Activated naive CD4-positive, alpha-beta T cell treated with Interleukin-2 at 50 U/mL for 16 hours (primary cell): Measurements from ENCODE around the gene ZNF880.
A peak's percentile ranks its signal among the peaks of the same experiment; 100 is the strongest.
"Not testable (repeated sequence)": the region's sequence is repeated elsewhere in the genome, so short reads cannot be mapped to it uniquely, and the experiment has no call there.

Source experiments
- DNase-seq: peaks from one replicate; pipeline ENCODE4 v3.0.0-alpha.2; 2020

The ZNF880 gene

DNA sequence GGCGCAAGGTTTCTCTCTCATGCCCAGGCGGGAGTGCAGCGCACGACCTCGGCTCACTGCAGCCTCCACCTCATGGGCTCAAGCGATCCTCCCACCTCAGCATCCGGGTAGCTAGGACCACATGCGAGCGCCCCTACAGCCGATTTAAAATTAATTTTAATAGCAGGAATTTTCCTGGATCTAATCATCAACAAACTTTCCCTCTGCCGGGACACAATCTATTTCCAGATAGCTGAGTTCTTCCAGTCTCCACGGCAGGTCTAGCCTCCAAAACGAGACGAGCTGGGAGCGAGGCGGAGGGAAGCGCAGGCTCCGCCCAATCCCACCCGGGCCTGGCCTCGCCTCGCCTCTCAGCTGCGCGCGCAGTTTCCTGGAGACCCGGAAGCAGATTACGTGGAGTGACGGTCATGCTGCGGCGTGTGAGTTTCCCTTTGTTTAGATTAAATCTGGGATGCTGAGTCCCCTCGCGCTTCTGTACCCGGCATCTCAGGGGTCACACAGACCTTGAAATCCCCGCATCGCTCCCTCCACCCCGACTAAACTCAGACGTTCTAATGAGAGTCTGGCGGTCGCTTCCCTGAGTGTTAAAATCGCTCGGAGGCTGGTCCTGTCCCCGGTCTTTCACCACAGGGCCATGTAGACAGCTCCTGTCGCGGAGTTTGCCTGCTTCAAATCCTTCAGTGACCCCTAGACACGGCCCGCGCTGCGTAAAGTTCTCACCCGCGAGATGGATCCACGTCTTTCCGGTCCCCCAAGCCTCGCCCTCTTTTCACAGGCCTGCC, at the start of gene ZNF880:
ZNF880 (plus strand) TSS at position 365 of the 782 bp plus-strand sequence; CDS start at position 408, 43 bp downstream.
- DNase-seq: peak; percentile 91

DNA sequence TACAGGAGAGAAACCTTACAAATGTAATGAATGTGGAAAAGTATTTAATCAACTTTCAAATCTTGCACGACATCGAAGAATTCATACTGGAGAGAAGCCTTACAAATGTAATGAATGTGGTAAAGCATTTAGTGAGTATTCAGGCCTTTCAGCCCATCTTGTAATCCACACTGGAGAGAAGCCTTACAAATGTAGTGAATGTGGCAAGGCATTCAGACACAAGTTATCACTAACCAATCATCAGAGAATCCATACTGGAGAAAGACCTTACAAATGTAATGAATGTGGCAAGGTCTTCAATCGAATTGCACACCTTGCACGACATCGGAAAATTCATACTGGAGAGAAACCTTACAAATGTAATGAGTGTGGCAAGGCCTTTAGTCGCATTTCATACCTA, 47.3 kb upstream of the ZNF880 start:
- DNase-seq: no peak

DNA sequence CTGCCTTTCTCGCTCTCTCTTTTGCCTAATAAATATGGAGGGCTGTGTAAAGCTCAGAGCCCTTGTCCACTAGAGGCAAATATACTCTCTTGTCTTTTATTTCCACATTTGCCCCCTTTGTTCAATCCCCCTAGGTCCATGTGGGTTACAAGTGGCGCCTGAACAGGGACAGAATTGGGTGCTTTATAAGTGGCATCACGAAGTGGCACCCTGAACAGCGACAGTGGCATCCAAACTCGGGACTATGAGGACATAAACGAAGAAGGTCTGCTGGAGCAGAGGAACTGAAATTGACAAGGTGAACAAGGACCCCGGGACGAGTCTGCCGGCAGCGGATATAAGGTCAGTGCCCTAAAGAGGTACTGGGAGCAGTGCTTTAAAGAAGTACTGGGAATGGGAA, 38.0 kb upstream of the ZNF880 start:
- DNase-seq: no peak

DNA sequence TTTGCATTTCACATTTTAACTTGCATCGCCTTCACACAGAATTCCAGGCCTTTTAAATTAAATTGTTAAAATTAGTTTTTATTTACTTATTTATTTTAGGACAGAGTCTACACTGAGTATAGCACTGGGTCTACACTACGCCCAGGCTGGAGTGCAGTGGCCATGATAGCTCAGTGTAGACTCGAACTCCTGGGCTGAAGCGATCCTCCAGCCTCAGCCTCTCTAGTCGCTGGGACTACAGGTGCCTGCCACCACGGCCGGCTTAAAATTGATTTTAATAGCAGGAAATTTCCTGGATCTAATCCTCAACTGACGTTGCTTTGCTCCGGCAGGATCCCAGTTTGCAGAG, 34.0 kb upstream of the ZNF880 start:
- no peak for DNase-seq

DNA sequence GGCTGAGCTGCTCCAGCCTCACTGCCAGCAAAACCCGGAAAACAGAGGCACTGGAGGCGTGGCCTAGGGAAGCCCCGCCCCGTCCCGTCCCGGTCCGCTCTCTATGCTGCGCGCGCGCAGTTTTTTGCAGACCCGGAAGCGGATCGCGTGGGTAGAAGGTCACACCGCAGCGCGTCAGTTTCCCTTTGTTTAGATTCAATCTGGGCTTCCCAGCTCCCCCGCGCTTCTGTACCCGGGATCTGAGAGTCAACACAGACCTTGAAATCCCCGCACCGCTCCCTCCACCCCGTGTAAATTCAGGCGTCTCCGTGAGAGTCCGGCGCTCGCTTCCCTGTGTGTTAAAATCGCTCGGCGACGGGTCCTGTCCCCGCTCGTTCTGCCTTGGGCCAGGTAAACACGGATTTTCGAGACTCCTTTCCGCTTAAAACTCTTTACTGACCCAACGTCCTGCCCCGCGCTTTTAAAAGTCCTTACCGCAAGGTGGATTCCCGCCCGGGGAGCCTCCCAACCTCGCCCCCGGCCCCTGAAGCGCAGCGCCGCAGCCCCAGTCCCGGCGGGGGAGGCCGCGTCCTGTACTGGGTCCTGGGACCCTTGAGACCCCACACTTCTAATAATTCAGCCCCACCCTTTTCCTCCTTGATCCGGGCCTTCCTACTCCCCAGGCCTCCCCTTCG, 33.5 kb upstream of the ZNF880 start, which contains the start of gene ZNF610:
ZNF610 (plus strand) TSS at position 127 of the 674 bp plus-strand sequence. CDS start 12,930 bp downstream, outside the sequence.
- DNase-seq: peak; percentile 87

DNA sequence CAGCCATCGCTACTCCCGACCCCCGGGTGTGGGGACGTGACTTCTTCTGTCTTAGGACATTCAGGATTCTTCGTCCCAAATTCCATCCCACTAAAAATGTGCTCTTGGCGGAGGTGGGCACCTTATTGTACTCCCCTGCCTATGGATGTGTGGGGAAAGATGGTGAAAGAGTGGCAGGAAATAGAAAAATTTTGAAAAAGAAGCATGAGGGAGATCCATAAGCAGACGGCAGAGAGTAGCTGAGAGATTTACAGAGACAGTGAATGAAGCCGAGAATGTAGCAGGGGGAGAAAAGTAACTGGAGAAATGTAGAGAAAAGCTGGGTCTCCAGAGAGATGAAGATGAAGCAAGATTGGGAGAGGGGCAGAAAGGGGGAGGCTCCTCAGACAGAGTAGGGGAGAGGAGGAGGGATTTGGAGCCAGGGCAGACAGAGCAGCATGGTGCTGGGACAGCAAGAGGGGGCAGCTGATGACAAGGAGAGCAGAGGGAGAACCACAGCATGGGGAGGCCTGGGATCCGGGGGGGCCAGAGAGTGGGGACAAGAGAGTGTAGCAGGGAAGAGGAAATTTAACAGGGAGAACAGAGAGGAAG, 32.8 kb upstream of the ZNF880 start:
- DNase-seq: no peak

DNA sequence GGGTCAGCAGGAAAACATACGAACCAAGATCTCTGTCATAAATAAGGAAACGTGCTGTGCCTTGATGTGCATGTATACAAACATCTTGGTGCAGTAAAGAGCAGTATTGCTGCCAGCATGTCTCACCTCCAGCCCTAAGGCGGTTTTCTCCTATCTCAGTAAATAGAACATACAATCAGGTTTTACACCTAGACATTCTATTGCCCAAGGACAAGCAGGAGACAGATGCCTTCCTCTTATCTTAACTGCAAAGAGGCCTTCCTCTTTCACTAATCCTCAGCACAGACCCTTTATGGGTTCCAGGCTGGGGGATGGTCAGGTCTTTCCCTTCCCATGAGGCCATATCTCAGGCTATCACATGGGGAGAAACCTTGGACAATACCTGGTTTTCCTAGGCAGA, 30.7 kb upstream of the ZNF880 start:
- DNase-seq: not testable (repeated sequence)

DNA sequence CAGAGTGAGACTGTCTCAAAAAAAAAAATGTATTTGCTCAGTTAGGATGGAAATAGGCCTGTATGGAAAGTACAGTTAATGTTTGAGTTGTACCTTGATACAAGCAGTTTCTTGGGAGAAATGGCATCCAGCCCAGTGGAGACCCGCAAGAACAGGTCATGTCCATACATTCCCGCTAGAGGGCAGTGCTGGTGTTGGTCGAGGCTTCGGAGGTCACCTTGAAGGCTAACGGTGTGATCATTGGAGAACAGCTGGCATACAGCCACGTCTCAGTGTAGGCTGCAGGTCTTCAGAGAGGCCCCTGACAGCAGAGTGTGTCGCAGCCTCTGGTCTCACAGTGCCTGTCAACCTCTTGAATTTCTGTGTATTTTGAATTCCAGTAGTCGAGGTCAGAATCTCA, 26.2 kb upstream of the ZNF880 start:
- DNase-seq: peak; percentile 58

DNA sequence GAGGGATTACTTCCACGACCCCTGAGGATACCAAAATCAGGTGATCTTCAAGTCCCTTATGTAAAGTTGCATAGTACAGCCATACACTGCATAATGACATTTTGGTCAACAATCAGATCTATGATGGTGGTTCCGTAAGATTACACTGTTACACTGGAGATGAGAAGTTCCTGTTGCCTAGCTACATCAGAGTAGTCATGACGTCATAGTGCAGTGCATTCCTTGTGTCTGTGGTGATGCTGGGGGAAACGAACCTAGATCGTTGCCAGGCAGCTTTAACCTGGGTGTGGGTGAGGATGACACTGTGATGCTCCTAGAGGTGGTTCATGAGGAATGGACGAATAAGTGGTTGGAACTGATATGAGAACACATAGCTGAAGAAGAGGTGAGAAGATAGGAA, 24.6 kb upstream of the ZNF880 start:
- DNase-seq: no peak

DNA sequence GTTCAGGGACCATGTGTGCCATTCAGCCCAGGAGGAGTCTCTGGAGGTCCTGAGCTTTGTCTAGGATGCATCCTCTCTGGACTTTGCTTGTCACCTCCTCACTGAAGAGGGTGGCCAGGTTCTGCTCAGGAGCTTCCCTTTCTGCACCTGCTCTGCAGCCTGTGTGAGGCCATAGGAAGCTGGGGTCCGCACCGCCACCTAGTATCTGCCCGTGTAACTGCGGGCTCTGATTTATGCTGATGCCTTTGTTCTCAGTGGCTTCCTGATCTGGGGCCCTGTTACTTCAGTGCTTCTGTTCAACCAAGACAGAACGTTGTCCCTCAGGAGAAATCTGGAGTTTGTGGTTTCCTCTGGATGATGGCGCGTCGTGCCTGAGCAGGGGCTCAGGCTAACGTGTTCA, 18.2 kb upstream of the ZNF880 start:
- DNase-seq: no peak

DNA sequence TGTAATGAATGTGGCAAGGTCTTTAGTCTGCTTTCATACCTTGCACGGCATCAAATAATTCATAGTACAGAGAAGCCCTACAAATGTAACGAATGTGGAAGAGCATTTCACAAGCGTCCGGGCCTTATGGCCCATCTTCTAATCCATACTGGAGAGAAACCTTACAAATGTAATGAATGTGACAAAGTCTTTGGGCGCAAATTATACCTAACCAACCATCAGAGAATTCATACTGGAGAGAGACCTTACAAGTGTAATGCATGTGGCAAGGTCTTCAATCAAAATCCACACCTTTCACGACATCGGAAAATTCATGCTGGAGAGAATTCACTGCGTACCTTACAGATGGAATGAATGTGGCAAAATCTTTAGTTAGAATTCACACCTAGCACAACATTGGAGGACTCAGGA, 3.3 kb upstream of the ZNF880 start:
- no peak for DNase-seq

DNA sequence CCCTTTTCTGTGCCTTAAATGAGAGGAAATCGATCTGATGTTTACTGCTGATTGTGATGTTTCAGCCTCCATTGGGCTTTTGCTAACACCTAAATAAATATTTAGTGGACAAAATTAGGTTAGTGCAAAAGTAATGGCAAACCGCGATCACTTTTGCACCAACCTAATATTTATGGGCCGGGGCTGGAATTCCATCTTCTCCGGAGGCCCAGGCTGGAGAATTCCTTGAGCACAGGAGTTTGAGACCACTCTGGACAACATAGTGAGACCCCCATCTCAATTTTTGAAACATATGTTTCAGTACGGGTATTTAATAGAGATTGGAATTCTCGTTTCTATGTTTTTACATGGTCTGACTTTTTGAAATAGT, 603 bp downstream of the ZNF880 start:
- DNase-seq: no peak

DNA sequence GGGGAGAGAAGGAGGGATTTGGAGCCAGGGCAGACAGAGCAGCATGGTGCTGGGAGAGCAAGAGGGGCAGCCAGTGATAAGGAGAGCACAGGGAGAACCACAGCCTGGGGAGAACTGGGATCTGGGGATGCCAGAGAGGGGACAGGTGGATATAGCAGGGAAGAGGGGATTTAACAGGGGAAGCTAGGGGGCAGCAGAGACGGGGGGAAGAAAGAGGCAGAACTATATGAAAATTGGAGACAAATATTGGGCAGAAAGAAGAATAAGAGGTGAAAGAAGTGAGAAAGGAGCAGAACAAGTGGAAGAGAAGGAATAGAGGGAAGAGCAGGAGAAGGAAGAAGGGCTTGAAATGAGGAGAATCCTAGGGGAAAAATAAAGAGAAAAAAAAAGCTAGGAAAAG, 21.4 kb downstream of the ZNF880 start:
- no peak for DNase-seq

DNA sequence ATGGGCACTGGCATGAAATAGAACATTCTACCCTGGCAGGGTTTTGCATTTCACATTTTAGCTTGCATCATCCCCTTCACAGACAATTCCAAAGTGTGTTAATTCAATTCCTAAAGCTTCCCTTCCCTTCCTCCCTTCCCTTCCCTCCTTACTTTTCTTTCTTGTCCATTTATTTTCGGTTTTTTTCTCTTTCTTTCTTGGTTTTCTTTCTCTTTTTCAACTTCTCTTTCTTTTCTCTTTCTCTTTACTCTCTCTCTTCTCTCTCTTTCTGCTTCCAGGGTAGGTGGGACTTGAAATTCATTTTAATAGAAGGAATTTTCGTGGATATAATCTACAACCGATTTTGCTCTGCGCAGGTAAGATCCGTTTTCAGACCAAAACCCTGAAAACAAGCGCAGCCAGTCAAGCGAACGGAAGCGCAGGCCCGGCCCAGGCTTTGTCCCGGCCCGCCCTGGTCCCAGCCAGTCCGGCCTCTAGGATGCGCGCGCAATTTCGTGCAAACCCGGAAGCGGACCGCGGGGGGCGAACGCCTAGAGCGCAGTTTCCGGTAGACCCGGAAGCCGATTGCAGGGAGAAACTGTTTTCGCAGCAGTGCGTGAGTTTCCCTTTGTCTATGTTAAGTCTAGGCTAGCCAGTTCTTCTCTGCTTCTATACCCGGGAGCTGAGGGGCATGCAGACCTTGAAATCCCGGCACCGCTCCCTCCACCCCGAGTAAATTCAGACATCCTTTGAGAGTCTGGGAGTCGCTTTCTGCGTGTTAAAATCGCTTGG, 27.8 kb downstream of the ZNF880 start, which contains the start of gene ZNF528:
ZNF528 (plus strand) TSS at position 540 of the 771 bp plus-strand sequence. CDS start 4,165 bp downstream, outside the sequence.
- DNase-seq: peak; percentile 95

DNA sequence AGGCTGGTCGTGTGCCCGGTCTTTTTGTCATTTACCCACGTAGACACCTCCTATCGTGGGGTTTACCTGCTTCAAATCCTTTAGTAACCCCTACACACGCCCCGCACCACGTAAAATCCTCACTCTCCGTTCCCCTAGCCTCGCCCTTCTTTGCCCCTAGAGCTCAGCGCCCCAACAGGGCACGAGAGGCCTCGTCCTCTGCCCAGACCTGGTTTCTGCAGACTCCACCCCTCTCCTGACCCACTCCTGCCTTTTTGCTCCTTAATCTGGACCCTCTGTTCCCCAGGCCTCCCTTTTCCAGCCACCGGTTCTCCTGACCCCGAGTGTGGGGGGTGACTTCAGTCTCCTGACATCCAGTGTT, 28.3 kb downstream of the ZNF880 start:
- no peak for DNase-seq

DNA sequence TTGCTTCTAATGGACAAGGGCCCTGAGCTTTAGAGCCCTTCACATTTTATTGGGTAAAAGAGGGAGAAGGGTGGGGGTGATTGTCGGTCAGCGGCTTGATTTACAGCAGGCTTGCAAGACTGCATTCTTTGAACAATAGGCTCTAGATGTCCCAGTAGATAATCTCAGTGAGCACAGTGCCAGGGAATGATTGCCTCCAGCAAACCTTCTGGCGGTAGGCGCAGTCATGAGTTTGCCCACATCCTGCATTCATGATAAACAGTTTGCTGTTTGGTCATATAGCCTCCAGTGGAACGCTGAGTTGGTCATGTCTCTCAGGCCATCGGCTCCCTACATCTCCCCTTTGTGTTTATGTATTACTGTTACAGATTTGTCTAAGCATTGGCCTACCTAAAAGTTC, 40.6 kb downstream of the ZNF880 start:
- DNase-seq: no peak

DNA sequence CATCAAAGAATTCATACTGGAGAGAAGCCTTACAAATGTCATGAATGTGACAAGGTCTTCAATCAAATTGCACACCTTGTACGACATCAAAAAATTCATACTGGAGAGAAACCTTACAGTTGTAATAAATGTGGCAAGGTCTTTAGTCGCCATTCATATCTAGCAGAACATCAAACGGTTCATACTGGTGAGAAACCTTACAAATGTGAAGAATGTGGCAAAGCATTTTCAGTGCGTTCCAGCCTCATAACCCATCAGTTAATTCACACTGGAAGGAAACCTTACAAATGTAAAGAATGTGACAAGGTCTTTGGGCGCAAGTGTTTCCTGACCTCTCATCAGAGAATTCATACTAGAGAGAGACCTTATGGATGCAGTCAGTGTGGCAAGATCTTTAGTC, 46.0 kb downstream of the ZNF880 start:
- no peak for DNase-seq

DNA sequence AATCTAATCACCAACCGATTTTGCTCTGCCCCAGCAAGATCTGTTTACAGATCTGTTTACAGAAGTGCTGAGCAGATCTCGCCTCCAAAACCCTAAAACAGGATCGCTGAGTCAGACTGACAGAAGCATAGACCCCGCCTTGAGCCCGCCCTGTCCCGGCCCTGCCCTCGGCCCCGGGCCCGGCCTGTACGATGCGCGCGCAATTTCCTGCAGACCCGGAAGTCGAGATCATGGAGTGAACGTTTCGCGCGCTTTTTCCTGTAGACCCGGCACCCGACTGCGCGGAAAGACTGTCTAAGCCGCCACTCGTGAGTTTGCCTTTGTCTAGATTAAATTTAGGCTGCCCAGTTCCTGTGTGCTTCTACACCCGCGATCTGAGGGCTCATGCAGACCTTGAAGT, 59.2 kb downstream of the ZNF880 start, which contains the start of gene ZNF534:
ZNF534 (plus strand) TSS at position 212 of the 400 bp plus-strand sequence. CDS start 2,327 bp downstream, outside the sequence.
- DNase-seq: no peak
